Esophagus (tissue), 2 donors: ENCODE results near the gene PIGO. TPM values are rescaled to one million over a fixed set of nuclear protein-coding genes. Genes with fewer than 3 reads are reported as not detected.

ENCODE experiments used
- H3K27ac ChIP-seq, 2 donors: one replicate each; pipeline ENCODE4 v1.5.1; 2013; ENCODE audit warnings: low read depth in 2 of 2, mild to moderate bottlenecking in 2 of 2, inconsistent platforms in 1 of 2, low read length in 1 of 2, moderate library complexity in 1 of 2
- H3K27me3 ChIP-seq, 2 donors: one replicate each; pipeline ENCODE4 v1.6.1; 2013; ENCODE audit warnings: low read length in 2 of 2, control low read depth in 1 of 2, mild to moderate bottlenecking in 1 of 2; ENCODE audit not compliant: insufficient read depth in 2 of 2, control insufficient read depth in 1 of 2
- H3K36me3 ChIP-seq, 2 donors: one replicate each; pipeline ENCODE4 v1.6.1; 2013; ENCODE audit warnings: low read length in 1 of 2; ENCODE audit not compliant: control insufficient read depth in 2 of 2, insufficient read depth in 2 of 2
- H3K4me1 ChIP-seq, 2 donors: one replicate each; pipeline ENCODE4 v1.6.1; 2013; ENCODE audit warnings: low read length in 1 of 2; ENCODE audit not compliant: control insufficient read depth in 2 of 2, insufficient read depth in 2 of 2
- H3K4me3 ChIP-seq, 2 donors: one replicate each; pipeline ENCODE4 v1.5.1; 2013; ENCODE audit warnings: low read length in 2 of 2, mild to moderate bottlenecking in 2 of 2, low read depth in 1 of 2, moderate library complexity in 1 of 2
- H3K9me3 ChIP-seq, 2 donors: one replicate each; pipeline ENCODE4 v1.6.1; 2013; ENCODE audit warnings: mild to moderate bottlenecking in 2 of 2, low read depth in 1 of 2, low read length in 1 of 2, moderate library complexity in 1 of 2; ENCODE audit not compliant: control insufficient read depth in 2 of 2, insufficient read depth in 1 of 2
- WGBS, 2 donors: extraction: QIAGEN DNeasy Blood & Tissue Kit; methylation state at CpG; one replicate each; pipeline ENCODE4 v1.1.7; 2013; 5-methylcytosine and 5-hydroxymethylcytosine counted together
- polyA plus RNA-seq, 2 donors: library from polyadenylated mRNA; stranded (reverse); fragments of 200-250 nt; gene quantifications; one replicate each; pipeline ENCODE4 v1.2.3, GENCODE V29; 2013
- donor health status: healthy with polysubstance abuse.
- donor health status: Bipolar disorder and iron deficiency.

Gene PIGO
- polyA plus RNA-seq, 2 donors, result 12.3 to 12.5 TPM

DNA sequence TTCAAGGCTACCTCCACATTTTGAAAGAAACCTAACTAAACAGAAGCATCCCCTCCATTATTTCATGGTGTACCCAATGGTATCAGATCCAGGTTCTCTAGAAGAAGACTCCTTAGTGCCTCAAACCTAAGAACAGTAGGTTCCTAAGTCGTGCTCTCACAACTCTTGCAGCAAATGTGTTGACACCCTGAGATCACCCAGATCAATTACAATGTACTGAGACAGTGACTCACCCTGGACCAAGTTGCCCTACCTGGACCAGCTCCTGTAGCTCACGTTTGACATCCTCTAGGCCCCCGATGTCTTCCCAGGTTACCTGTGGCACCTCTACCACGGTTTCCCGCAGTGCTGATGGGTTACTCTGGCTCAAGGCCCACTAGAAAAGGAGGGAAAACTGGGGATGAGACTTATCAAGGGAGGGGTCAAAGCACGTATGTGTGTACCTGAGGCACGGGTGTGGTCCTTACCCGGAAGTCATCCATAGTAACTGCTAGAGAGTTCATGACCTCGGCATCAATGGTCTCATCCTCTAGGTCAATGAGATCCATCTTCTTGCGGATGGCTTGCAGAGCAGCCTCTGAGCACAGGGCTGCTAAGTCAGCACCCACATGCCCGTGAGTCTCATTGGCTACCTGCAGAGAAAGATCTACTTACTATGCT lies 35.7 kb downstream of the PIGO start:
- peaks cover 61 to 70% of the 10 kb centered on the region in 2 donors for H3K36me3 ChIP-seq
- no peaks in the 10 kb centered on the region for H3K9me3 ChIP-seq
- no peak overlapping the region for H3K4me3 ChIP-seq
- 85 to 86% methylated on average over 11 of the region's 11 CpGs for WGBS, 2 donors
- no peaks in the 10 kb centered on the region for H3K27me3 ChIP-seq
- H3K4me1 ChIP-seq, result no peaks in the 10 kb centered on the region
- H3K27ac ChIP-seq, result no peak overlapping the region

GRCh38 chr9:35059438-35059837 lies 37.0 kb downstream of the PIGO start:
- peaks cover 55 to 64% of the 10 kb centered on the region in 2 donors for H3K36me3 ChIP-seq
- H3K4me1 ChIP-seq, result no peaks in the 10 kb centered on the region
- H3K27me3 ChIP-seq, result no peaks in the 10 kb centered on the region
- H3K9me3 ChIP-seq, result no peaks in the 10 kb centered on the region
- 94% methylated on average over 10 of the region's 10 CpGs for WGBS, 2 donors
- H3K27ac ChIP-seq, result no peak overlapping the region
- no peak overlapping the region for H3K4me3 ChIP-seq

DNA sequence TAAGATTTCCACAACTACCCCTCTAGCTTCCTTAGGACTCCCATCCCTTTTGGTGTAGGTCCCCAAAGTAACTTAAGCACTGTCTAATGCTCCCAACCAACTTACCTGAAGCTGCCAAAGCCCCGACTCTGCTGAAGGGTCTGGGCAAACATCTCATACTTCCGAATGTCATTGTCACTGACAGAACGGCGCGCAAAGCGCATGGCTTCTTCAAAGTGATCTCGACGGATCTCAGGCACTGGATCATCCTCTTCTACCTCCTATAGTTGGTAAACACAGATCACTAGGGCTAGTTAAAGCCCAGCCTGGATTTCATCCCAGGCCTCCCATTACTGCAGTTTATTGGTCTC lies 39.1 kb downstream of the PIGO start:
- Histone ChIP-seq H3K27ac (no peak overlapping the region), H3K4me3 (no peak overlapping the region), H3K9me3 (no peaks in the 10 kb centered on the region), H3K4me1 (no peaks in the 10 kb centered on the region), H3K27me3 (no peaks in the 10 kb centered on the region), H3K36me3 (peaks cover 35 to 47% of the 10 kb centered on the region in 2 donors)
- WGBS, 2 donors, result 96 to 97% methylated on average over 8 of the region's 8 CpGs

- WGBS, 2 donors, result 91 to 95% methylated on average over 9 of the region's 9 CpGs
- Histone ChIP-seq H3K27me3 (no peaks in the 10 kb centered on the region), H3K9me3 (no peaks in the 10 kb centered on the region), H3K27ac (no peak overlapping the region), H3K4me1 (no peaks in the 10 kb centered on the region), H3K36me3 (peaks cover 30 to 42% of the 10 kb centered on the region in 2 donors), H3K4me3 (no peak overlapping the region)
Observed at GRCh38 chr9:35056571-35057270, 39.7 kb downstream of the PIGO start.

- Histone ChIP-seq H3K4me3 (no peak overlapping the region), H3K27ac (no peak overlapping the region), H3K36me3 (peaks cover 18 to 27% of the 10 kb centered on the region in 2 donors), H3K27me3 (no peaks in the 10 kb centered on the region), H3K9me3 (no peaks in the 10 kb centered on the region), H3K4me1 (no peaks in the 10 kb centered on the region)
- 93 to 96% methylated on average over 14 of the region's 14 CpGs for WGBS, 2 donors
Observed at GRCh38 chr9:35054871-35055644, 41.3 kb downstream of the PIGO start.

- no peaks in the 10 kb centered on the region for H3K4me1 ChIP-seq
- 53 to 77% methylated on average over 5 of the region's 5 CpGs for WGBS, 2 donors
Observed at GRCh38 chr9:35054185-35054835, 42.1 kb downstream of the PIGO start.

GRCh38 chr9:35051069-35051967 lies 45.1 kb downstream of the PIGO start:
- Histone ChIP-seq H3K27me3 (no peaks in the 10 kb centered on the region), H3K27ac (peak overlapping the region in 1 of 2 donors; percentile 13), H3K4me1 (no peaks in the 10 kb centered on the region), H3K9me3 (no peaks in the 10 kb centered on the region), H3K4me3 (no peak overlapping the region), H3K36me3 (peaks cover 6 to 7% of the 10 kb centered on the region in 2 donors)
- WGBS, 2 donors, result 83 to 84% methylated on average over 7 of the region's 7 CpGs

More at GRCh38 chr9:35054185-35054835, 42.1 kb downstream of the PIGO start:
- Histone ChIP-seq H3K36me3 (peaks cover 17 to 24% of the 10 kb centered on the region in 2 donors), H3K27me3 (no peaks in the 10 kb centered on the region), H3K4me3 (no peak overlapping the region), H3K27ac (no peak overlapping the region), H3K9me3 (no peaks in the 10 kb centered on the region)

DNA sequence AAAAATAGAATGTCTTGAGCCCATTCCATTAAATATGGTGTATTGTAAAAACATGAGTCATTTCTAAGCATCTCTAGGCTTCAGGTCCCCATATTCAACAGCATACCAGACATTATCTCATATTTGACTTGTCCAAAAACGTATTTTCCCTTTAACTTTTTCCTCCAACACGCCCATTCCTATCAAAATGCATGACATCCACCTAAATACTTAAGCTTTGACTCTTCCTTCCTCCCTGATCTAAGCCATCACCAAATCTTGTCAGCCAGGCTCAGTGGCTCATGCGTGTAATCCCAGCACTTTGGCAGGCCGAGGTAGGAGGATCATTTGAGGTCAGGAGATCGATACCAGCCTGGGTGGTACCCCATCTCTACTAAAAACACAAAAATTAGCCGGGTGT lies 47.9 kb downstream of the PIGO start:
- 96 to 97% methylated on average over 6 of the region's 6 CpGs for WGBS, 2 donors
- peaks cover 2% of the 10 kb centered on the region in 2 donors for H3K36me3 ChIP-seq
- H3K9me3 ChIP-seq, result no peaks in the 10 kb centered on the region
- H3K27ac ChIP-seq, result no peak overlapping the region
- H3K27me3 ChIP-seq, result no peaks in the 10 kb centered on the region
- no peak overlapping the region for H3K4me3 ChIP-seq
- no peaks in the 10 kb centered on the region for H3K4me1 ChIP-seq
